IMR-90 (cell line): ENCODE measurements around the gene RNF31. TPM values are rescaled to one million over a fixed set of nuclear protein-coding genes. Genes with fewer than 3 reads are reported as not detected.

Experiments
- ATAC-seq: fragments of 200-7000 bp; cut with Tn5 transposase; 2 replicates; pipeline ENCODE4 v1.9.1; 2020; ENCODE audit warnings: low read depth, mild to moderate bottlenecking, moderate library complexity
- BruUV-seq: library from RNA; stranded (reverse); fragments of 400-500 nt; replicated peaks from 2 replicates; lab custom pipeline; 2021; lab: Mats Ljungman, UMichigan
- CTCF ChIA-PET: fragments of 300-600 bp; formaldehyde crosslinking; extraction: SDS; loops from one replicate; lab custom pipeline; 2021; ENCODE audit warnings: antibody characterized with exemption; lab: Yijun Ruan, JAX
- POLR2A ChIA-PET: fragments of 300-600 bp; sonication (Branson Sonifier 250); formaldehyde crosslinking; loops from one replicate; lab custom pipeline; 2022; ENCODE audit warnings: antibody characterized with exemption; ENCODE audit not compliant: unreplicated experiment; lab: Charles Lee
- DNase-seq: peaks from one replicate; pipeline ENCODE4 v3.0.0; 2013
- H2AFZ ChIP-seq: replicated peaks from 2 replicates; pipeline ENCODE3; 2013; ENCODE audit warnings: low read length, mild to moderate bottlenecking; ENCODE audit not compliant: poor library complexity
- H2AK5ac ChIP-seq: 2 replicates; pipeline ENCODE4 v1.6.1; 2013; ENCODE audit warnings: low read depth, low read length, inconsistent platforms
- H2AK9ac ChIP-seq: replicated peaks from 2 replicates; pipeline ENCODE3; 2013; ENCODE audit warnings: mild to moderate bottlenecking, low read depth, low read length, moderate library complexity; ENCODE audit not compliant: poor library complexity
- H2BK120ac ChIP-seq: 2 replicates; pipeline ENCODE4 v1.6.1; 2013; ENCODE audit warnings: low read depth, low read length, inconsistent platforms
- H2BK15ac ChIP-seq: 3 replicates; pipeline ENCODE4 v1.6.1; 2013; ENCODE audit warnings: low read depth, low read length, inconsistent platforms
- H2BK20ac ChIP-seq: 2 replicates; pipeline ENCODE4 v1.6.1; 2013; ENCODE audit warnings: low read depth, mild to moderate bottlenecking, inconsistent platforms, low read length, moderate library complexity
- H2BK5ac ChIP-seq: 2 replicates; pipeline ENCODE4 v1.6.1; 2013; ENCODE audit warnings: mild to moderate bottlenecking, low read depth, low read length, inconsistent platforms; ENCODE audit not compliant: poor library complexity, severe bottlenecking
- H3K14ac ChIP-seq: replicated peaks from 2 replicates; pipeline ENCODE4 v1.6.1; 2013; ENCODE audit warnings: low read depth, low read length, inconsistent platforms
- H3K18ac ChIP-seq: 2 replicates; pipeline ENCODE4 v1.6.1; 2013; ENCODE audit warnings: low read depth, low read length, control low read depth
- H3K23ac ChIP-seq: 2 replicates; pipeline ENCODE4 v1.6.1; 2013; ENCODE audit warnings: low read depth, low read length, inconsistent platforms
- H3K27ac ChIP-seq: 2 replicates; pipeline ENCODE4 v1.5.1; 2013; ENCODE audit warnings: mild to moderate bottlenecking, control low read depth, low read length; ENCODE audit not compliant: insufficient read depth
- H3K27me3 ChIP-seq: 2 replicates; pipeline ENCODE4 v1.6.1; 2013; ENCODE audit warnings: low read length; ENCODE audit not compliant: control insufficient read depth, insufficient read depth
- H3K36me3 ChIP-seq: 2 replicates; pipeline ENCODE4 v1.6.1; 2013; ENCODE audit warnings: low read length, mixed read lengths; ENCODE audit not compliant: control insufficient read depth, insufficient read depth
- H3K4ac ChIP-seq: 2 replicates; pipeline ENCODE4 v1.6.1; 2013; ENCODE audit warnings: low read depth, low read length, inconsistent platforms
- H3K4me1 ChIP-seq: 2 replicates; pipeline ENCODE4 v1.6.1; 2013; ENCODE audit warnings: low read length, mixed read lengths; ENCODE audit not compliant: control insufficient read depth, insufficient read depth
- H3K4me2 ChIP-seq: 2 replicates; pipeline ENCODE4 v1.6.1; 2013; ENCODE audit warnings: low read depth, mild to moderate bottlenecking, control low read depth, low read length, moderate library complexity
- H3K4me3 ChIP-seq: 2 replicates; pipeline ENCODE4 v1.5.1; 2013; ENCODE audit warnings: low read depth, mild to moderate bottlenecking, control low read depth, low read length, moderate library complexity; ENCODE audit not compliant: insufficient read depth
- H3K56ac ChIP-seq: 2 replicates; pipeline ENCODE4 v1.6.1; 2013; ENCODE audit warnings: low read length, inconsistent platforms; ENCODE audit not compliant: insufficient read depth; ENCODE audit errors: extremely low read depth
- H3K79me1 ChIP-seq, 2 experiments: 2 replicates each; pipeline ENCODE4 v1.6.1; 2013; ENCODE audit warnings: low read length in 2 of 2, inconsistent platforms in 1 of 2, low read depth in 1 of 2
- H3K9ac ChIP-seq: 2 replicates; pipeline ENCODE4 v1.6.1; 2013; ENCODE audit warnings: low read depth, low read length, control low read depth
- H3K9me1 ChIP-seq: 2 replicates; pipeline ENCODE4 v1.6.1; 2013; ENCODE audit warnings: low read length, inconsistent platforms; ENCODE audit not compliant: insufficient read depth
- H3K9me3 ChIP-seq: 2 replicates; pipeline ENCODE4 v1.6.1; 2013; ENCODE audit warnings: low read length; ENCODE audit not compliant: control insufficient read depth, insufficient read depth
- H4K20me1 ChIP-seq: 2 replicates; pipeline ENCODE4 v1.6.1; 2013; ENCODE audit warnings: low read length, inconsistent platforms; ENCODE audit not compliant: insufficient read depth
- H4K5ac ChIP-seq: 2 replicates; pipeline ENCODE4 v1.6.1; 2013; ENCODE audit warnings: mild to moderate bottlenecking, low read depth, low read length, control low read depth
- H4K8ac ChIP-seq, 2 experiments: 2 replicates each; pipeline ENCODE4 v1.6.1; 2013; ENCODE audit warnings: low read depth in 2 of 2, low read length in 2 of 2, control low read depth in 1 of 2, inconsistent platforms in 1 of 2
- H4K91ac ChIP-seq: 2 replicates; pipeline ENCODE4 v1.6.1; 2013; ENCODE audit warnings: low read depth, low read length, inconsistent platforms; ENCODE audit not compliant: insufficient read depth
- CHD1 ChIP-seq: IDR thresholded peaks from 2 replicates; pipeline ENCODE4 v1.6.1; 2012; ENCODE audit warnings: low read depth, low read length, improper control_type of control experiment
- CTCF ChIP-seq: conservative IDR thresholded peaks from 2 replicates; pipeline ENCODE4 v1.5.1; 2012; ENCODE audit warnings: mild to moderate bottlenecking, low read depth, low read length, improper control_type of control experiment
- FOS ChIP-seq: fragments of 150-350 bp; IDR thresholded peaks from 2 replicates; pipeline ENCODE4 v1.6.1; 2016; ENCODE audit warnings: low read depth, low read length
- MAFK ChIP-seq: IDR thresholded peaks from 2 replicates; pipeline ENCODE4 v1.6.1; 2012; ENCODE audit warnings: low read depth, low read length, improper control_type of control experiment
- MAZ ChIP-seq: IDR thresholded peaks from 2 replicates; pipeline ENCODE4 v1.6.1; 2012; ENCODE audit warnings: low read depth, mild to moderate bottlenecking, low read length, improper control_type of control experiment, moderate library complexity, borderline replicate concordance
- NFE2L2 ChIP-seq: fragments of 150-350 bp; IDR thresholded peaks from 2 replicates; pipeline ENCODE4 v1.6.1; 2016; ENCODE audit warnings: low read depth, mild to moderate bottlenecking, low read length
- RAD21 ChIP-seq: IDR thresholded peaks from 2 replicates; pipeline ENCODE4 v1.6.1; 2012; ENCODE audit warnings: low read length, improper control_type of control experiment
- RCOR1 ChIP-seq: IDR thresholded peaks from 2 replicates; pipeline ENCODE4 v1.6.1; 2012; ENCODE audit warnings: mild to moderate bottlenecking, low read length, improper control_type of control experiment; ENCODE audit not compliant: insufficient replicate concordance
- RFX5 ChIP-seq: IDR thresholded peaks from 2 replicates; pipeline ENCODE4 v1.8.0; 2012; ENCODE audit warnings: low read depth, mild to moderate bottlenecking, low read length, moderate library complexity
- SMC3 ChIP-seq: fragments of 150-350 bp; IDR thresholded peaks from 2 replicates; pipeline ENCODE4 v1.6.1; 2016; ENCODE audit warnings: low read depth, mild to moderate bottlenecking, antibody characterized with exemption, low read length, moderate library complexity
- WGBS, 2 experiments: methylation state at CpG; one replicate each; pipeline versions ENCODE4 v1.1.5 to v1.1.7; 2013; ENCODE audit warnings: missing lambda C conversion rate in 2 of 2; ENCODE audit not compliant: insufficient read length in 1 of 2; ENCODE audit errors: extremely low coverage in 2 of 2; 5-methylcytosine and 5-hydroxymethylcytosine counted together
- dilution Hi-C: fragments of 300-500 bp; cut with HindIII; formaldehyde crosslinking; loops from one replicate; pipeline ENCODE4 v1.14.3; 2018; ENCODE audit warnings: low sequenced_read_pairs; ENCODE audit not compliant: unreplicated experiment
- in situ Hi-C: fragments of 300-500 bp; cut with MboI; formaldehyde crosslinking; loops from 3 replicates; pipeline ENCODE4 v1.14.3; 2019; ENCODE audit warnings: low sequenced_read_pairs, inconsistent platforms, mixed read lengths
- intact Hi-C: fragments of 100-400 bp; cut with micrococcal nuclease; formaldehyde crosslinking; loops from 2 replicates; pipeline ENCODE4 v1.10.0; 2022
- polyA plus RNA-seq, 3 experiments: library from polyadenylated mRNA; depleted of rRNA; stranded (reverse); fragments of >200 nt; gene quantifications; 2 replicates each; pipeline ENCODE4 v1.2.3, GENCODE V29; 2012; ENCODE audit warnings: low replicate concordance in 1 of 3
- total RNA-seq: library from RNA; depleted of rRNA; stranded (reverse); fragments of >200 nt; gene quantifications from 2 replicates; pipeline ENCODE4 v1.2.3, GENCODE V29; 2012
- TF ChIP-seq, protein P1 (sequence below): fragments of 150-350 bp; IDR thresholded peaks from 2 replicates; pipeline ENCODE4 v1.6.1; 2017; ENCODE audit warnings: mild to moderate bottlenecking, antibody characterized with exemption, low read length, low read depth
- TF ChIP-seq, protein P2 (sequence below): fragments of 150-350 bp; IDR thresholded peaks from 2 replicates; pipeline ENCODE4 v1.6.1; 2016; ENCODE audit warnings: low read depth, mild to moderate bottlenecking, low read length, moderate library complexity, borderline replicate concordance

RNF31 gene
- total and polyA plus RNA-seq, 2 of the 4 experiments (the other 2 are of a cell fraction): 31.6 to 37.5 TPM

DNA sequence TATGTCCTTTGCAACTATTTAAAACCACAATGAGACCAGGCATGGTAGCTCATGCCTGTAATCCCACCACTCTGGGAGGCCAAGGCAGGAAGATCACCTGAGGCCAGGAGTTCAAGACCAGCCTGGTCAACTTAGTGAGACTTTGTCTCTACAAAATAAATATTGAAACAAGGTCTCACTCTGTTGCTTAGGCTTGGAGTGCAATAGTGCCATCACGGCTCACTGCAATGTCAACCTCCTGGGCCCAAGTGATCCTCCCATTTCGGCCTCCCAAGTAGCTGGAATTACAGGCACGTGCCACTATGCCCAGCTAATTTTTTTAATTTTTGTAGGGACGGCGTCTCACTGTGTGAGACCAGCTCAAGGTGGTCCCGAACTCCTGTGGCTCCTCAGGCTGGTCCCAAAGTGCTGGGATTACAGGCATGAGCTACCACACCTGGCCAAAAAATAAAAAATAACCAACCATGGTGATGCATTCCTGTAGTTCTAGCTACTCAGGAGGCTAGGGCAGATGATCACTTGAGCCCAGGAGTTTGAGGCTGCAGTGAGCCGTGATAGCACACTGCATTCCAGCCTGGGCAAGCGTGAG lies 17.8 kb upstream of the RNF31 start:
- Histone ChIP-seq H4K91ac (no peak overlapping the region), H3K9me1 (no peaks in the 10 kb centered on the region), H3K79me1 (no peaks in the 10 kb centered on the region), H3K14ac (no peak overlapping the region), H2BK120ac (no peak overlapping the region), H3K9ac (no peak overlapping the region), H3K27ac (no peak overlapping the region), H3K18ac (no peak overlapping the region), H2BK5ac (no peak overlapping the region), H2AK5ac (no peak overlapping the region), H3K36me3 (no peaks in the 10 kb centered on the region), H2BK15ac (no peak overlapping the region), H3K4me1 (no peaks in the 10 kb centered on the region), H3K9me3 (no peaks in the 10 kb centered on the region), H2BK20ac (no peak overlapping the region), H3K56ac (no peak overlapping the region), H4K20me1 (no peaks in the 10 kb centered on the region), H3K4ac (no peak overlapping the region), H4K8ac (no peak overlapping the region), H4K5ac (no peak overlapping the region), H3K23ac (no peak overlapping the region), H3K27me3 (no peaks in the 10 kb centered on the region), H3K4me3 (no peak overlapping the region), H2AFZ (no peak overlapping the region), H3K4me2 (no peak overlapping the region), H2AK9ac (no peak overlapping the region)
- 67% methylated on average over 3 of the region's 8 CpGs; no CpG with 5 or more reads in 1 of the 2 experiments for WGBS, 2 experiments
- BruUV-seq: no TSS peak
- intact Hi-C loops: no loop called here
- ChIA-PET CTCF (interaction anchor here (0.6 kb wide), 1 partner anchor 31 kb away, joined by 3 read pairs; no protein-coding TSS in a partner anchor), POLR2A (no interaction called here)
- DNase-seq (no peak), ATAC-seq (no peak)
- no peak for TF ChIP-seq NFE2L2
- no peak for TF ChIP-seq RFX5
- no peak for TF ChIP-seq SMC3
- no peak for TF ChIP-seq MAZ
- no peak for TF ChIP-seq RCOR1
- TF ChIP-seq, protein P1, sequence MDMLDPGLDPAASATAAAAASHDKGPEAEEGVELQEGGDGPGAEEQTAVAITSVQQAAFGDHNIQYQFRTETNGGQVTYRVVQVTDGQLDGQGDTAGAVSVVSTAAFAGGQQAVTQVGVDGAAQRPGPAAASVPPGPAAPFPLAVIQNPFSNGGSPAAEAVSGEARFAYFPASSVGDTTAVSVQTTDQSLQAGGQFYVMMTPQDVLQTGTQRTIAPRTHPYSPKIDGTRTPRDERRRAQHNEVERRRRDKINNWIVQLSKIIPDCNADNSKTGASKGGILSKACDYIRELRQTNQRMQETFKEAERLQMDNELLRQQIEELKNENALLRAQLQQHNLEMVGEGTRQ: no peak
- TF ChIP-seq, protein P2, sequence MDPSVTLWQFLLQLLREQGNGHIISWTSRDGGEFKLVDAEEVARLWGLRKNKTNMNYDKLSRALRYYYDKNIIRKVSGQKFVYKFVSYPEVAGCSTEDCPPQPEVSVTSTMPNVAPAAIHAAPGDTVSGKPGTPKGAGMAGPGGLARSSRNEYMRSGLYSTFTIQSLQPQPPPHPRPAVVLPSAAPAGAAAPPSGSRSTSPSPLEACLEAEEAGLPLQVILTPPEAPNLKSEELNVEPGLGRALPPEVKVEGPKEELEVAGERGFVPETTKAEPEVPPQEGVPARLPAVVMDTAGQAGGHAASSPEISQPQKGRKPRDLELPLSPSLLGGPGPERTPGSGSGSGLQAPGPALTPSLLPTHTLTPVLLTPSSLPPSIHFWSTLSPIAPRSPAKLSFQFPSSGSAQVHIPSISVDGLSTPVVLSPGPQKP: no peak
- TF ChIP-seq FOS: no peak
- no peak for TF ChIP-seq MAFK
- no peak for TF ChIP-seq CTCF
- TF ChIP-seq CHD1: no peak
- TF ChIP-seq RAD21: no peak
- dilution Hi-C loops: no loop called here
- in situ Hi-C loops: loop anchor here (25.0 kb wide), 2 partner anchors 817 to 1042 kb away; partner anchors contain the start of genes ACIN1, BCL2L2, C14orf119 and PABPN1
